Stimulated activated CD4-positive, alpha-beta T cell treated with anti-CD3 and anti-CD28 coated beads, Interleukin-4, amount 100 ng/mL, for 4 hours (primary cell): Measurements from ENCODE around the gene OTOF.

Experiments
- DNase-seq, 2 experiments: peaks; one replicate each; pipeline ENCODE4 v3.0.0-alpha.2; 2020

Gene OTOF

GRCh38 chr2:26464390-26465265 lies 13.3 kb downstream of the OTOF start:
- no peak for DNase-seq

DNA sequence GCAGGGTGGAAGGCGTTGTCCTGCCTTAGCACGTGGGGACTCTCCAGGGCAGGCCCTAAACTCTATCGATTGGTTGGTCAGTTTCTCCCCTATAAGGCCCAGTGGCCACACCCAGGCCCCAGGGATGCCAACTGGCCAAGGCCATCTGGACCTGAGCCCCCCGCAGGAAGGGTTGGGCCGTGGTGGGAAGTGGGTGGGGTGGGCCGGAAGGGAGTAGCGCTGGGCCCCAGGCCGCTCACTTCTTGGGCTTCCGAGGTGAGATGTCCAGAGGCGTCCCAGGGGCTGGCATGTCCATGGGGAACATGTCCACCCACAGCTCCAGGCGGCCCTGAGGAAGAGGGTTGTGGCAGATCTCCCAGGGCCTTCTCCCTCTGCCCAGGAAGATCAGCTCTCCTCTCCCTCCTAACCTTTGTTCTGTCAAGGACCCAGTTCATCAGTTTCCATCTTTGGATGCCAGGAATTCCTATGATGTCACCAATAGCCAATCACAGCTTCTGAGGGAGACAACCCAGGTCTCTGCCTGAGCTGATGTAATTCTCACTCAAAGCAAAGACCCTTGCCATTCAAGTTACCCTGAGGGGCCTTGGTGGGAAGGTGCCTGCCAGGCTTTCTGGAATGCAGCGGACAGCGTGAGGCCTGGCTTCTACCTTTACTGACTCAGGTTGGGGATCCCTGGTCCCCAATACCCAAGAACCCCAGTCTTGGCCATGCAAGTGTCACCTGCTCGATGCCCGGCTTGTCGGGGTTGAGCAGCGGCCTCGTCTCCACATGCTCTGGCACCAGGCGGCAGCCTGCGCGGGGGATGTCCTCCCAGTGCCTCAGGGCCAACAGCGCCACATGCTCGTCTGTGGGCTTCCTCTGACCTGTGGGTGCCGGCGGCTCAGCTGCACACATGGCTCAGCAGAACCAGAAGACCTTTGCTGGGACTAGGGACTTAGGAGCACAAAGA lies 14.4 kb downstream of the OTOF start:
- DNase-seq: no peak

DNA sequence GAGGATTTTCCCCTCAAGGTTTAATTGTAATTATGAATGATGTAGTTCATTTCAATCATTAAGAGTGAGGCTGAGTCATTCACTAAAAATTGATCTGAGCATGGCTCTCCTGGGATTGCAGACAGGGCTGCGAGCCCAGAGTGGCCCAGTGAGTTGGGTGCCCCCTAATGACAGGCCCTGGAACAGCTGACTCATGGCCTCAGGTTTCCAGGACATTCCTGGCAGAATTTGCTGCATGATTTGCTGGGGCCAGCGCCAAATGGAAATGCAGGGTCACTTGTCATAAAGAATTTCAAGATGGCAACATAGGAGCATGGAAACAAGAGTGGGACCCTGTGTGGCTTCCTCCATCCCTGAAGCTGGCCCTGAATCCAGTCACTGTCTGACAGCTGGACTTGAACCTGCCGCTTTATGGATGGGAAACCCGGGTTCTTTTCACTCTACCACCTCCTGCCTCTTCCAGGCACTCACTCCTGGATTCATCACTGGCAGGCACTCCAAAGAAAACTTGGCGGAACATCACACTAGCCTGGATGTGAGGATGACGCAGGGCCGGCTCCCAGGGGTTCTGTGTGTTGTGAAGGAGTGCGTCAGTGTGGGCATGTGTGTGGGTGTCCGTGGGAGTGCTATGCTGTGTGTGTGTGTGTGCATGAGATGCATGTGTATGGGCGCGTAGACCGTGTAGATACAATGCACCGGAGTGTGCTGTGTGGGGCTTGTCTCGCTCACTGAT lies 15.2 kb downstream of the OTOF start:
- DNase-seq: no peak

DNA sequence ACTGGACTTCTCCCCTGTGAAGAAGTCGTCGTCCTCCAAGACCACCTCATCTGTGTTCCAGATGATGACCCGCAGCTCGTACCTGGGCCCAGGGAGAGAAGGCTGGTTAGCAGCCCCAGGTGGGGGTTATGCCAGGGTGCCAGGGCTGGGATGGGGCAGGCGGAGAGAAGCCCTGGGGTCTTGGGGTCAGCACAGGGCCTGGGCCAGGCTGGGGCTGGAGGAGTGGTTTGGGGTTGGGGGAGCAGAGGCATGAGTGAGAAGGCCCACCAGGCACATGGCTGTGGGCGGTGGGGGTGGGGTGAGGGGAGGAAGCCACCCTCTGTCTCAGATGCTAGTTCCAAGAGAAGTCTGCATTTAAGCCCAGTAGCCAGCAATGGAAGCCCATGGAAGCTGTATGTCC lies 15.8 kb downstream of the OTOF start:
- DNase-seq: no peak

- no peak for DNase-seq
These were observed 16.3 kb downstream of the OTOF start for GRCh38 chr2:26461601-26462023.

DNA sequence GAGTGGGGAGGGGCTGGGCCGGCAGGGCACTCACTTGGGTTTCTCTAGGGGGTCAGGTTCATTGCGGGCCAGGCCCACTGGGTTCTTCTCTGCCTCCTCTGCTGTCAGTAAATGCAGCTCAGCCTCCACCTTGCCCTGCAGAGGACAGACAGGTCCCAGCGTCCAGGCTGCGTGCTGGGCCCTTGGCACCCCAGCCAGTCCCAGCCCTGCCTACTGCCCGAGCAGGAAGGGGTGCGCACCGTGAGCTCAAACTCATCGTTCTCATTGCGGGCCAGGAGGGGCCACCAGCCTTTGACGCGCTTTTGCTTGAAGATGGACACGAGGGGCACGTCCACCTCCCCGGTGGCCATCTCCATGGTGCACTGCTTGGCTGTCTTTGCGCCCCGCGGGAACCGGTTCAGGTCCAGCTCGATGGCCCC lies 17.3 kb downstream of the OTOF start:
- no peak for DNase-seq

GRCh38 chr2:26459991-26460612 lies 17.8 kb downstream of the OTOF start:
- no peak for DNase-seq

DNA sequence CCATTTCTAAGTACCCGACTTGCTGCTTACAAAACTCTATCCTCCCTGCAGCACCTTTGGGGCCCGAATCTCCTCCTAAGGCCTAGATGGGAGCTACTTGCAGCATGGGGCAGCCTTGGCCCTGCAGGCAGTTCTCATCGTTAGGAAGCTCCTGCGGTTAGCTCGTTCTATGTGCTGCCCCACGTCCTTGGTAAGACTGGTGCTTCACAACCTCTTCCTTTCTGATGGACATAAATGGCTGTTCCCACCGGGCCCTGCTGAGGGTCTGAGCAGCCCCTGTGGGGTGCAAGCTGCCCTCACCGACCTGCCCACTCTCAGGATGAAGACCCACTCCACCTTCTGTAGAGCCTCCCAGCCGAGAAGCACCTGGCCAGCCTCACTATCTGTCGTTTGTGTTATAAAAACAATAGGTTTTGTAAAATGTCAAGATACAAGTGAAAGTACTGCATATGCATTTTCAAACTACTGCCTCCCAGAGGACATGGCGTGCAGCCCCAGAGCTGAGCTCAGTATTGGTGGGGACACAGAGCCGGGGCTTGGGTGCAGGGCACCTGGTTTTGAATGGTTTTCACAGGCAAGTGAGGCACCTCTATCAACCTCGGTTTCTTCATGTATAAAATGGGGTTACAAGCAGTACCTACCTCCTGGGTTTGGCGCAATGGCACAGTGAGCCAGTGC lies 19.4 kb downstream of the OTOF start:
- DNase-seq: no peak

GRCh38 chr2:26457695-26458364 lies 20.1 kb downstream of the OTOF start:
- DNase-seq: no peak

DNA sequence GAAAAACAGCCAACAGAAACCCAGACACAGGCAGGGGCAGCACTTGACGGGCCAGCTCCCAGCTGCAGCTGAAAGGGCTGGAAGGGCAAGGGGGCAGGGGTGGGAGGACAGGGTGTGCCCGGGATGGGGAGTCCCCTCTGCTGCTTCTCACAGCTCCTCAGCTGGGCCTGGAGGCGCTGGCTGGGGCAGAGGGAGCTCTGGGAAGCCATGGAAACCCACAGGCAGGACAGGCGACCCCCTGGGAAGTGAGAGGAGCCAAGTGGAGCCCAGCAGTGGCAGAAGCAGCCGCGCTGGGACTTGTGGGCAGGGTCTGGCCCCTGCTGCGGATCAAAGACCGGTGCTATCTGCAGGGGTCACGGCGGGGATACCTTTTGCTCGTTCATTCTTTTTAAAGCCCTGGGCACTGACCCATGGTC lies 20.7 kb downstream of the OTOF start:
- DNase-seq: no peak

- DNase-seq: no peak
These were observed 21.3 kb downstream of the OTOF start for GRCh38 chr2:26456440-26457250.

DNA sequence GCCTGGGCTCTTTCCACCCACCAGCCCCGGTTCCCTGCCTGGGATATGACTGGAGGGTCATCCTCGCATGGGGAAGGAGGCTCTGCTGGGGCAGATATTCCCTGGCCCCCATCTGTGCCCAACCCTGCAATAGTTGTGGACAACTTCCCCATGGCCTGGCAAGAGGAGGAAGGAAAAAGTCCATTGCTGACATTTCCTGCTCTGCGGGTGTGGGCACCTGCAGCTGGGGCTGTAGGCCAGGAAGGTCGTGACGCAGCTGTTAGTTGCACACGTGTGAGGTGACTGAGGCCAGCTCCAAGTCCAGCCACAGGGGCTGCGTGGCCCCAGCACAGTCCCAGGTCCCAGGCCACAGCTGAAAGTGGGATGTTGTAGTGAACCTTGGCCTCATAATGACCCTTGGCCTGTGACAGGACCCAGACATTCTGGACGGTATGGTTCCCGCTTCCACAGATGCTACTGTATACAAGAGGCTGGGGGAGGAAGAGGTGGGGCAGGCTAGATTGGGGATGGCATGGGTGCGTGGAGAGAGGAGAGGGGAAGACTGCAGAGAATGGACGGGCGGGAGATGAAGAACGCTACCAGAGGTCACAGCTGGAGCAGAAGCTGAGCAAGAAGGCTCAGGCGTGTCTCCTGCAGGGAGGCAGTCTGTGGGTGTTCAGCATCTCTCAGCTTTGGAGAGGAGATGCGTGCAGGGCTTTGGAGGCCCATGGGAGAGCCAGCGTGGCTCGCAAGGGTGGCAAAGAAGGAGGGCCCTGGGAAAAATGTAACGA lies 22.1 kb downstream of the OTOF start:
- DNase-seq: no peak

GRCh38 chr2:26455037-26455669 lies 22.8 kb downstream of the OTOF start:
- no peak for DNase-seq

DNA sequence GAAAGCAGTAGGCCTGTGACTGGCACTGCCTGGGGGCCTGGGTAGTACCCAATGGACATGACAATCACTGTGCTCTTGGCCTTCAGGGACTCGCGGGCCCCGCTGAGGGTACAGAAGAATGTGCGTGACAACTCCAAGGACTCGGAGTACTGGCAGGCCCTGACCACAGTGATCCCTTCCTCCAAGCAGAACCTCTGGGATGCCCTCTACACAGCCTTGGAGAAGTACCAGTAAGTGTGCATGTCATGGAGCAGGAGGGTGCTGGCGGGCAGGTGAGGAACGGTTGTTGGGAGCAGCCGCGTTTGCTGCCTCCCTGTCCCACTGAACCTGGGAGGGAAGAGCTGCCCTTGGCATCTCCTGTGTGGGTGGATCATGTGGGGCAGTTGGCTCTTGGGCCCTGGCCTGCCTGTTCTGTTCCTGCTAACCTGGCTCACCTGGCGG lies 23.3 kb downstream of the OTOF start:
- no peak for DNase-seq

DNA sequence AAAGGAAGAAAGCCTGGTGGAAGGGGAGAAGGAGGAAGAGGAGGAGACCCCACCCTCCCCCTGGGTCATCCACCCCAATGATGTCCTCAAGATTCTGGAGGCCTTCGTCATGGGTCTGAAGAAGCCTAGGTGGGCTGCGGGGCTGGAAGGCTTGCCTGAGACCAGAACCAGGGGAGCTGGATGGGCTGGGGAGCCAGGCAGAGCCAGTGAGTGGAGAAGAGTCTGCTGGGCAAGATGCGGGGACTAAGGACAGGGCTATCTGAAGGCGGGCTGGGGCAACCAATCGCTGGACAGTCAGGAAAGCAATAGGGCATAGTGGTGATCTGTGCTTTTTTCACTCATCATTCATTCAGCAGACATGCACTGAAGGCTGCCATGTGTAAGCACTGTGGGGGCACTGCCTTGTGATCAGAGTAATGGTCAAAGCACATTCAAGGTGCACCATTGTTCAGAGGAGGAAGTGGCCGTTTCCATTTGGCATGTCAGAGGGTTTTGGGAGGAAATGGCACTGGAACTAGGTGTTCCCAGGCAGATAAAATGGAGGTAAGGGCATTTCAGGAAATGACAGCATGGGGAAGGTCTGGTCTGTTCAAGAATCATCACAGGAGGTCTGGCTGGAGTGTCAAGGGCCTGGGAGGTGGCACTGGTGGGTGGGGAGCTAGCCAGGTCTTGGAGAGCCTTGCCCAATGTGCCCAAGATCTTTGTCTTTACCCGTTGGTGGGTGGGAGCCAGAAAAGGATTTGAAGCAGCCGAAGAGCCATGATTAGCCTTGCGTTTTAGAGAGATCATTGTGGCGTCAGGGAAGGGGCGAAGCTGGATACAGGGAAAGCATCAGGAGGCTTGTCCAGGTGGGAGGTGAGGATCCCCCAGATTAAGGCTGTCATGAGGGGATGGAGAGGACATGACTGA lies 24.2 kb downstream of the OTOF start:
- DNase-seq: no peak

GRCh38 chr2:26451700-26452099 lies 26.2 kb downstream of the OTOF start:
- DNase-seq: no peak

GRCh38 chr2:26450031-26450635 lies 27.8 kb downstream of the OTOF start:
- DNase-seq: no peak
